SK-N-SH (cell line): ENCODE results near the gene FCHSD2.

Experiments used
- CHD2 ChIP-seq: fragments of 150-350 bp; IDR thresholded peaks from 2 replicates; pipeline ENCODE4 v1.6.1; 2018; ENCODE audit warnings: low read length; ENCODE audit not compliant: partially characterized antibody
- EP300 ChIP-seq, 2 experiments: IDR thresholded peaks; 2 replicates each; pipeline versions ENCODE4 v1.4.0 to v1.6.1; 2012; ENCODE audit warnings: borderline replicate concordance in 1 of 2, low read depth in 1 of 2, low read length in 1 of 2
- EZH2phosphoT487 ChIP-seq: fragments of 200-600 bp; sonication (generic); IDR thresholded peaks from 2 replicates; pipeline ENCODE4 v1.6.1; 2017; ENCODE audit warnings: low read depth, mixed run types, mild to moderate bottlenecking, antibody characterized with exemption, moderate library complexity, borderline replicate concordance
- GABPA ChIP-seq: IDR thresholded peaks from 2 replicates; pipeline ENCODE4 v1.4.0; 2012; ENCODE audit warnings: low read depth, mild to moderate bottlenecking
- GATA2 ChIP-seq: sonication (generic); formaldehyde crosslinking; IDR thresholded peaks from 2 replicates; pipeline ENCODE4 v1.5.0; 2020; ENCODE audit warnings: mild to moderate bottlenecking, missing genetic modification reagents
- NFIC ChIP-seq: IDR thresholded peaks from 2 replicates; pipeline ENCODE4 v1.4.0; 2012; ENCODE audit warnings: borderline replicate concordance
- NRF1 ChIP-seq: IDR thresholded peaks from 2 replicates; pipeline ENCODE4 v1.6.1; 2012; ENCODE audit warnings: low read depth, mild to moderate bottlenecking, low read length
- RAD21 ChIP-seq: IDR thresholded peaks from 2 replicates; pipeline ENCODE4 v1.6.1; 2012; ENCODE audit warnings: mild to moderate bottlenecking, low read length
- RFX5 ChIP-seq: IDR thresholded peaks from 2 replicates; pipeline ENCODE4 v1.6.1; 2012; ENCODE audit warnings: mild to moderate bottlenecking, improper control_type of control experiment, low read length
- RXRA ChIP-seq: IDR thresholded peaks from 2 replicates; pipeline ENCODE4 v1.4.0; 2012; ENCODE audit warnings: low read depth, mild to moderate bottlenecking, borderline replicate concordance
- TAF1 ChIP-seq: IDR thresholded peaks from 2 replicates; pipeline ENCODE4 v1.6.1; 2012; ENCODE audit warnings: low read depth, mild to moderate bottlenecking, low read length, moderate library complexity, borderline replicate concordance
- TF ChIP-seq, protein P1 (sequence below): fragments of 200-600 bp; sonication (generic); IDR thresholded peaks from 2 replicates; pipeline ENCODE4 v1.6.1; 2017; ENCODE audit warnings: antibody characterized with exemption, mild to moderate bottlenecking, moderate library complexity
- TF ChIP-seq, protein P2 (sequence below): fragments of 150-350 bp; IDR thresholded peaks from 2 replicates; pipeline ENCODE4 v1.6.1; 2016; ENCODE audit warnings: mild to moderate bottlenecking, low read depth, low read length
- TF ChIP-seq, protein P3 (sequence below): fragments of 150-350 bp; IDR thresholded peaks from 2 replicates; pipeline ENCODE4 v1.6.1; 2017; ENCODE audit warnings: antibody characterized with exemption, low read length, low read depth, borderline replicate concordance

DNA sequence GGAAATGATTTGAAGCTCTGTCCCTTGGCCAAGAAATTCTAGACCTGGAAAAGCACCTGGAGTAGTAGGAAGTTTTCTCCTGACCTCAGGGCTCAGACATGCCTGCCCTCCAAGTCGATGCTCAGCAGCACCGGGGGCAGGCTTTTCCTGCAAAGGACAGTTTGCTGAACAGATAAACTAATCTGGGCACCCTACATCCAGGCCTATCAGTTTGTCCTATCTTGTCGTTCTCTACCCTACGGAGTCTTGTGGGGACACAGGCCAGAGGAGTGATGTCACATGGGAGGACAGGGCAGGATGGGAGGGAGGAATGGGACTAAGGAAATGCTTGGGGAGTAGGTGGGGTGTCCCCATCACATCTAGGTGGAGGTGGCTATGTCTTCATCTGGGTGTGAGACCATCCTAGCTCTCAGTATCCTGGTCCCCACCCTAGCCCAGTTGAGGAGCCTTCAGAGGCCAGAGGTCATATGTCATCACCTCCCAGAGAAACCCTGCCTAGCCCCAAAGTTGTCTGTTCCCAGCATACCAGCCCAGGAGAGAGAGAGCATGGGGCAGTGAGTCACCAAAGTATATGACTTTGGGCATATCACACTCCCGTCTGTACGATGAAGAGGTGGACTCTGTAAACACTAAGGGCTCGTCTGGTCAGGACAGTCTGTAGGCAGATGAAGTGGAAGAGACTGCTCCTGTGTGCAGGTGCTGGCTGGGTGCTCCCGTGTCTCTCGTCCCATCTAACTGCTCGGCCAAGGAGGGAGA lies 18.1 kb upstream of the FCHSD2 start:
- no peak for TF ChIP-seq RXRA
- TF ChIP-seq, protein P1, sequence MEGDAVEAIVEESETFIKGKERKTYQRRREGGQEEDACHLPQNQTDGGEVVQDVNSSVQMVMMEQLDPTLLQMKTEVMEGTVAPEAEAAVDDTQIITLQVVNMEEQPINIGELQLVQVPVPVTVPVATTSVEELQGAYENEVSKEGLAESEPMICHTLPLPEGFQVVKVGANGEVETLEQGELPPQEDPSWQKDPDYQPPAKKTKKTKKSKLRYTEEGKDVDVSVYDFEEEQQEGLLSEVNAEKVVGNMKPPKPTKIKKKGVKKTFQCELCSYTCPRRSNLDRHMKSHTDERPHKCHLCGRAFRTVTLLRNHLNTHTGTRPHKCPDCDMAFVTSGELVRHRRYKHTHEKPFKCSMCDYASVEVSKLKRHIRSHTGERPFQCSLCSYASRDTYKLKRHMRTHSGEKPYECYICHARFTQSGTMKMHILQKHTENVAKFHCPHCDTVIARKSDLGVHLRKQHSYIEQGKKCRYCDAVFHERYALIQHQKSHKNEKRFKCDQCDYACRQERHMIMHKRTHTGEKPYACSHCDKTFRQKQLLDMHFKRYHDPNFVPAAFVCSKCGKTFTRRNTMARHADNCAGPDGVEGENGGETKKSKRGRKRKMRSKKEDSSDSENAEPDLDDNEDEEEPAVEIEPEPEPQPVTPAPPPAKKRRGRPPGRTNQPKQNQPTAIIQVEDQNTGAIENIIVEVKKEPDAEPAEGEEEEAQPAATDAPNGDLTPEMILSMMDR = no peak
- no peak for TF ChIP-seq EP300 (IDR thresholded peaks at IDR 0.05; ENCODE audit: borderline replicate concordance in 1 of 2, low read depth in 1 of 2, low read length in 1 of 2)
- TF ChIP-seq CHD2 = no peak
- no peak for TF ChIP-seq GATA2 (CRISPR knock-in tag)
- no peak for TF ChIP-seq RAD21
- TF ChIP-seq, protein P2, sequence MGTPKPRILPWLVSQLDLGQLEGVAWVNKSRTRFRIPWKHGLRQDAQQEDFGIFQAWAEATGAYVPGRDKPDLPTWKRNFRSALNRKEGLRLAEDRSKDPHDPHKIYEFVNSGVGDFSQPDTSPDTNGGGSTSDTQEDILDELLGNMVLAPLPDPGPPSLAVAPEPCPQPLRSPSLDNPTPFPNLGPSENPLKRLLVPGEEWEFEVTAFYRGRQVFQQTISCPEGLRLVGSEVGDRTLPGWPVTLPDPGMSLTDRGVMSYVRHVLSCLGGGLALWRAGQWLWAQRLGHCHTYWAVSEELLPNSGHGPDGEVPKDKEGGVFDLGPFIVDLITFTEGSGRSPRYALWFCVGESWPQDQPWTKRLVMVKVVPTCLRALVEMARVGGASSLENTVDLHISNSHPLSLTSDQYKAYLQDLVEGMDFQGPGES = no peak
- no peak for TF ChIP-seq GABPA
- TF ChIP-seq EZH2phosphoT487 = no peak
- TF ChIP-seq NRF1 = no peak
- TF ChIP-seq TAF1 = no peak
- no peak for TF ChIP-seq NFIC
- TF ChIP-seq RFX5 = no peak
- TF ChIP-seq, protein P3, sequence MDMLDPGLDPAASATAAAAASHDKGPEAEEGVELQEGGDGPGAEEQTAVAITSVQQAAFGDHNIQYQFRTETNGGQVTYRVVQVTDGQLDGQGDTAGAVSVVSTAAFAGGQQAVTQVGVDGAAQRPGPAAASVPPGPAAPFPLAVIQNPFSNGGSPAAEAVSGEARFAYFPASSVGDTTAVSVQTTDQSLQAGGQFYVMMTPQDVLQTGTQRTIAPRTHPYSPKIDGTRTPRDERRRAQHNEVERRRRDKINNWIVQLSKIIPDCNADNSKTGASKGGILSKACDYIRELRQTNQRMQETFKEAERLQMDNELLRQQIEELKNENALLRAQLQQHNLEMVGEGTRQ = no peak
